A549 (cell line): Measurements from ENCODE around the gene SREBF1. TPM values are rescaled to one million over a fixed set of nuclear protein-coding genes. Genes with fewer than 3 reads are reported as not detected.

Experiments used
- ATAC-seq, 2 experiments: fragments of 200-7000 bp in 1 of 2; fragments of >200 bp in 1 of 2; cut with Nextera tagmentation in 1 of 2; cut with Tn5 transposase in 1 of 2; 3 replicates each; pipeline versions ENCODE4 v1.8.0 to v1.9.1; 2018 to 2020; ENCODE audit warnings: mild to moderate bottlenecking in 1 of 2, moderate library complexity in 1 of 2
- CTCF ChIA-PET: fragments of 300-600 bp; sonication (Branson Sonifier 250); formaldehyde crosslinking; extraction: SDS; loops from one replicate; lab custom pipeline; 2021; ENCODE audit warnings: antibody characterized with exemption, inconsistent platforms; lab: Yijun Ruan, JAX
- POLR2A ChIA-PET: fragments of 350-600 bp; formaldehyde crosslinking; extraction: SDS; loops from one replicate; lab custom pipeline; 2021; ENCODE audit warnings: antibody characterized with exemption, inconsistent platforms; lab: Yijun Ruan, JAX
- DNase-seq, 2 experiments: peaks; one replicate each; pipeline versions ENCODE4 v3.0.0 to v3.0.0-alpha.2; 2011 to 2016; ENCODE audit warnings: low read depth in 1 of 2, low spot score in 1 of 2
- FAIRE-seq: peaks from 2 replicates; lab custom pipeline; 2011; peaks lifted over from hg19 to GRCh38; lab: Jason Lieb, UNC
- H3K27ac ChIP-seq, 2 experiments: fragments of >200 bp; sonication (Bioruptor Twin); formaldehyde crosslinking; 3 replicates each; pipeline ENCODE4 v1.5.1; 2016 to 2017
- H3K4me1 ChIP-seq: fragments of >200 bp; sonication (Bioruptor Twin); formaldehyde crosslinking; 3 replicates; pipeline ENCODE4 v1.6.1; 2016
- H3K4me2 ChIP-seq: fragments of >200 bp; sonication (Bioruptor Twin); formaldehyde crosslinking; 3 replicates; pipeline ENCODE4 v1.6.1; 2016
- H3K4me3 ChIP-seq: fragments of >200 bp; sonication (Bioruptor Twin); formaldehyde crosslinking; 3 replicates; pipeline ENCODE4 v1.5.1; 2016
- H3K9me3 ChIP-seq: fragments of >200 bp; sonication (Bioruptor Twin); formaldehyde crosslinking; 3 replicates; pipeline ENCODE4 v1.6.1; 2016
- ATOH8 ChIP-seq: fragments of 250-450 bp; sonication (Bioruptor Pico); IDR thresholded peaks from 2 replicates; pipeline ENCODE4 v1.5.0; 2020; ENCODE audit warnings: low read depth, mild to moderate bottlenecking, moderate library complexity
- BHLHE40 ChIP-seq: IDR thresholded peaks from 2 replicates; pipeline ENCODE4 v1.6.1; 2012; ENCODE audit warnings: low read depth, low read length, inconsistent platforms
- CBX2 ChIP-seq: fragments of 200-600 bp; sonication (generic); IDR thresholded peaks from 2 replicates; pipeline ENCODE4 v1.6.1; 2016; ENCODE audit warnings: low read depth, mild to moderate bottlenecking, borderline replicate concordance
- CEBPB ChIP-seq, 2 experiments: fragments of >200 bp in 1 of 2; sonication (Bioruptor Twin) in 1 of 2; formaldehyde crosslinking in 1 of 2; IDR thresholded peaks; 2 replicates each; pipeline ENCODE4 v1.6.1; 2012 to 2016
- E2F6 ChIP-seq: IDR thresholded peaks from 2 replicates; pipeline ENCODE4 v1.6.1; 2012; ENCODE audit warnings: low read depth, borderline replicate concordance
- EHF ChIP-seq: fragments of 250-450 bp; sonication (Bioruptor Pico); IDR thresholded peaks from 2 replicates; pipeline ENCODE4 v1.5.0; 2020; ENCODE audit warnings: mild to moderate bottlenecking
- EP300 ChIP-seq, 2 experiments: fragments of >200 bp; sonication (Bioruptor Twin); formaldehyde crosslinking; IDR thresholded peaks; 2 replicates in 1 of 2; 3 replicates in 1 of 2; pipeline ENCODE4 v1.6.1; 2016 to 2017
- ESRRA ChIP-seq: fragments of 150-350 bp; IDR thresholded peaks from 2 replicates; pipeline ENCODE4 v1.6.1; 2014; ENCODE audit warnings: mild to moderate bottlenecking, low read length, borderline replicate concordance
- HDAC2 ChIP-seq: fragments of 200-600 bp; sonication (generic); IDR thresholded peaks from 2 replicates; pipeline ENCODE4 v1.6.1; 2016
- JUN ChIP-seq, 2 experiments: fragments of >200 bp; sonication (Bioruptor Twin); formaldehyde crosslinking; IDR thresholded peaks; 2 replicates in 1 of 2; 3 replicates in 1 of 2; pipeline ENCODE4 v1.6.1; 2016 to 2017
- KDM5A ChIP-seq: fragments of 200-600 bp; sonication (generic); IDR thresholded peaks from 2 replicates; pipeline ENCODE4 v1.6.1; 2016; ENCODE audit warnings: antibody characterized with exemption, mild to moderate bottlenecking
- MYC ChIP-seq: IDR thresholded peaks from 2 replicates; pipeline ENCODE4 v1.6.1; 2012; ENCODE audit warnings: mild to moderate bottlenecking, inconsistent platforms, low read length, improper control_type of control experiment, borderline replicate concordance
- NR3C1 ChIP-seq: fragments of >200 bp; sonication (Bioruptor Twin); formaldehyde crosslinking; IDR thresholded peaks from 3 replicates; pipeline ENCODE4 v1.6.1; 2017
- RCOR1 ChIP-seq: fragments of 150-350 bp; IDR thresholded peaks from 2 replicates; pipeline ENCODE4 v1.6.1; 2014; ENCODE audit warnings: antibody characterized with exemption, low read length, low read depth
- RFX5 ChIP-seq: fragments of 450-650 bp; IDR thresholded peaks from 2 replicates; pipeline ENCODE4 v1.7.1; 2014; ENCODE audit warnings: antibody characterized with exemption, mild to moderate bottlenecking, moderate library complexity
- TP53 ChIP-seq: fragments of 250-450 bp; sonication (Bioruptor Pico); IDR thresholded peaks from 2 replicates; pipeline ENCODE4 v1.5.0; 2021; ENCODE audit warnings: mild to moderate bottlenecking, moderate library complexity
- USF2 ChIP-seq: fragments of 450-650 bp; IDR thresholded peaks from 2 replicates; pipeline ENCODE4 v1.6.1; 2014; ENCODE audit warnings: antibody characterized with exemption
- ZNF302 ChIP-seq: fragments of 250-450 bp; sonication (Bioruptor Pico); IDR thresholded peaks from 2 replicates; pipeline ENCODE4 v1.9.0; 2021; ENCODE audit warnings: inconsistent platforms, mild to moderate bottlenecking, moderate library complexity
- WGBS: methylation state at CpG from one replicate; pipeline ENCODE4 v1.1.6; 2017; ENCODE audit errors: missing lambda C conversion rate; 5-methylcytosine and 5-hydroxymethylcytosine counted together
- polyA plus RNA-seq, 4 experiments: library from polyadenylated mRNA; depleted of rRNA in 3 of 4; stranded (reverse); fragments of >200 nt; fragmentation: RNase III in 1 of 4; extraction: RNeasy Plus Mini Kit Qiagen cat#74134 plus additional on column Dnase treatment in 1 of 4; gene quantifications; 2 replicates in 3 of 4; 3 replicates in 1 of 4; pipeline ENCODE4 v1.2.3, GENCODE V29; 2011 to 2017

The SREBF1 gene
- polyA plus RNA-seq, 2 of the 4 experiments (the other 2 are of a cell fraction) = 47.4 to 159 TPM

- no peak overlapping the region; a peak in 1 of 6 replicates for H3K27ac ChIP-seq
- no peaks in the 10 kb centered on the region for H3K9me3 ChIP-seq
- WGBS = 85% methylated on average over 20 of the region's 21 CpGs
- TF ChIP-seq EHF (CRISPR knock-in tag) (no peak), RCOR1 (no peak)
- TF ChIP-seq, all 56 proteins: peak for 0
- Histone ChIP-seq H3K4me3 (no peak overlapping the region), H3K4me2 (no peak overlapping the region), H3K4me1 (peaks cover 22% of the 10 kb centered on the region)
- ChIA-PET POLR2A (interaction anchor here (1.1 to 1.4 kb wide), 2 partner anchors 9 to 15 kb away, joined by 3 to 4 read pairs; partner anchors contain the start of gene SREBF1), CTCF (interaction anchor here (1.3 to 35.9 kb wide), 6 partner anchors 9 to 171 kb away, joined by 3 to 859 read pairs (median 15); no protein-coding TSS in a partner anchor)
- no peak for FAIRE-seq
- DNase-seq = no peak
- ATAC-seq = no peak
Observed at GRCh38 chr17:17851103-17852002, 14.6 kb upstream of the SREBF1 start.

GRCh38 chr17:17849845-17850373 is 13.1 kb upstream of the SREBF1 start:
- peak overlapping the region; percentile 11; the same call in 2 of the 3 replicates for H3K4me2 ChIP-seq
- H3K4me1 ChIP-seq = peaks cover 19% of the 10 kb centered on the region
- ATAC-seq (peak; percentile 55 to 67; a peak in 4 of 6 replicates), FAIRE-seq (no peak), DNase-seq (peak in 1 of 2 experiments; percentile 44)
- peak overlapping the region; percentile 32 to 74; a peak in 4 of 6 replicates for H3K27ac ChIP-seq
- H3K9me3 ChIP-seq = no peaks in the 10 kb centered on the region
- H3K4me3 ChIP-seq = no peak overlapping the region
- TF ChIP-seq CBX2 = no peak
- CTCF ChIA-PET = interaction anchor here (0.9 to 35.9 kb wide), 5 partner anchors 12 to 169 kb away, joined by 3 to 859 read pairs (median 4); no protein-coding TSS in a partner anchor
- 91% methylated on average over 2 of the region's 2 CpGs for WGBS
- POLR2A ChIA-PET = interaction anchor here (0.5 to 5.6 kb wide), 2 partner anchors 13 to 181 kb away, joined by 6 to 38 read pairs; partner anchors contain the start of gene SREBF1

- no peaks in the 10 kb centered on the region for H3K9me3 ChIP-seq
- CTCF ChIA-PET = interaction anchor here (0.9 to 35.9 kb wide), 8 partner anchors 8 to 169 kb away, joined by 3 to 859 read pairs (median 4); no protein-coding TSS in a partner anchor
- no peak overlapping the region for H3K4me3 ChIP-seq
- FAIRE-seq = no peak
- H3K4me2 ChIP-seq = no peak overlapping the region
- ATAC-seq = peak in 1 of 2 experiments; percentile 37; a peak in 3 of 6 replicates
- no peak for DNase-seq
- peaks cover 19% of the 10 kb centered on the region for H3K4me1 ChIP-seq
- POLR2A ChIA-PET = interaction anchor here (0.5 to 5.6 kb wide), 2 partner anchors 12 to 181 kb away, joined by 6 to 38 read pairs; partner anchors contain the start of gene SREBF1
- 70% methylated on average over 5 of the region's 5 CpGs for WGBS
- TF ChIP-seq NR3C1 (no peak), USF2 (peak; percentile 48; the same call in 1 of the 2 replicates)
- H3K27ac ChIP-seq = peak overlapping the region; percentile 32 to 74; a peak in 4 of 6 replicates
Observed at GRCh38 chr17:17849147-17849820, 12.5 kb upstream of the SREBF1 start.

- Histone ChIP-seq H3K27ac (peak overlapping the region in 1 of 2 experiments; percentile 74; a peak in 3 of 6 replicates), H3K4me2 (no peak overlapping the region), H3K4me1 (peaks cover 19% of the 10 kb centered on the region), H3K4me3 (no peak overlapping the region), H3K9me3 (no peaks in the 10 kb centered on the region)
- ChIA-PET POLR2A (interaction anchor here (5.6 kb wide), 1 partner anchor 11 kb away, joined by 38 read pairs; the partner anchor contains the start of gene SREBF1), CTCF (interaction anchor here (1.0 to 35.9 kb wide), 9 partner anchors 9 to 168 kb away, joined by 3 to 859 read pairs (median 4); partner anchors contain the start of gene RAI1)
- 91% methylated on average over 10 of the region's 10 CpGs for WGBS
- no peak for ATAC-seq
- FAIRE-seq = no peak
- DNase-seq = no peak
- no peak for TF ChIP-seq RFX5
Observed at GRCh38 chr17:17848311-17849082, 11.7 kb upstream of the SREBF1 start.

- CTCF ChIA-PET = interaction anchor here (1.2 to 35.9 kb wide), 6 partner anchors 14 to 167 kb away, joined by 3 to 859 read pairs (median 12); partner anchors contain the start of gene RAI1
- POLR2A ChIA-PET = interaction anchor here (5.6 kb wide), 1 partner anchor 10 kb away, joined by 38 read pairs; the partner anchor contains the start of gene SREBF1
- TF ChIP-seq HDAC2 = no peak
- no peak for TF ChIP-seq MYC
- TF ChIP-seq E2F6 = no peak
- TF ChIP-seq ZNF302 (CRISPR knock-in tag) = no peak
- TF ChIP-seq TP53 (CRISPR knock-in tag) = no peak
- TF ChIP-seq EP300 (IDR thresholded peaks at IDR 0.05) = no peak
- TF ChIP-seq ESRRA = no peak
- TF ChIP-seq CEBPB (IDR thresholded peaks at IDR 0.05) = no peak
- TF ChIP-seq BHLHE40 = no peak
- TF ChIP-seq ATOH8 (CRISPR knock-in tag) = no peak
- TF ChIP-seq RFX5 = no peak
- no peak for TF ChIP-seq KDM5A
- TF ChIP-seq JUN (IDR thresholded peaks at IDR 0.05) = no peak
Observed at GRCh38 chr17:17847726-17848125, 10.9 kb upstream of the SREBF1 start.

More at GRCh38 chr17:17847726-17848125, 10.9 kb upstream of the SREBF1 start:
- ATAC-seq = no peak
- peaks cover 19% of the 10 kb centered on the region for H3K4me1 ChIP-seq
- H3K4me3 ChIP-seq = no peak overlapping the region
- no peaks in the 10 kb centered on the region for H3K9me3 ChIP-seq
- H3K27ac ChIP-seq = no peak overlapping the region
- H3K4me2 ChIP-seq = no peak overlapping the region
- no peak for DNase-seq
- no peak for FAIRE-seq
- 90% methylated on average over 5 of the region's 5 CpGs for WGBS
